SU-DHL-6 (cell line): ENCODE measurements around the gene RSPH9.

Source experiments
- CTCF ChIP-seq: fragments of 200-600 bp; sonication (generic); IDR thresholded peaks from one replicate; pipeline ENCODE4 v1.5.1; 2017; ENCODE audit warnings: antibody characterized with exemption, mild to moderate bottlenecking, low read length, moderate library complexity; ENCODE audit not compliant: insufficient read depth, poor library complexity, severe bottlenecking
- EZH2phosphoT487 ChIP-seq: fragments of 200-600 bp; sonication (generic), shearing (Covaris generic); conservative IDR thresholded peaks from 2 replicates; pipeline ENCODE4 v1.6.1; 2018; ENCODE audit warnings: mild to moderate bottlenecking, antibody characterized with exemption, low read length, moderate library complexity, mixed read lengths

DNA sequence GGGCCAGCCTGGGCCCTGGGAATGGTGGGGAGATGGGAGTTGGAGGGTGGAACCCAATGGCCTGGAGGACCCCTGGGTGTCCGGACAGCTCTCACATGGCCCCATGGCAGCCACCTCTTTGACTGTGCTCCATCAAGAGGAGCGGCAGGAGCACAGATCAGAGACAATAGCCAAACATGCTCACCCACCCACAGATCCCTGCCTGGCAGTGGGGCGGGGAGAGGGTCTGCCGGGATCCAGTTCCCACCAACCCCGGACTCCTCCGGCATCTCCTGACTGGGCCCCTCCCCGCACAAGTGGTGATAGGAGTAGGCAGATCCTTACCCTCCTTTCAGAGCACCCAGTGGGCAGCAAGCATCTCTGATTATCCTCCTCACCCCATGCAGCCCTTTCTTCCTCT, 74.7 kb downstream of the RSPH9 start:
- TF ChIP-seq CTCF: no peak
- no peak for TF ChIP-seq EZH2phosphoT487
